ENCODE results near the gene FGF1. TPM values are rescaled to one million over a fixed set of nuclear protein-coding genes. Genes with fewer than 3 reads are reported as not detected.
A peak's percentile ranks its signal among the peaks of the same experiment; 100 is the strongest.

Gene FGF1
- polyA plus RNA-seq, 1 of the 3 experiments (the other 2 are of a cell fraction): 5.3 TPM

DNA sequence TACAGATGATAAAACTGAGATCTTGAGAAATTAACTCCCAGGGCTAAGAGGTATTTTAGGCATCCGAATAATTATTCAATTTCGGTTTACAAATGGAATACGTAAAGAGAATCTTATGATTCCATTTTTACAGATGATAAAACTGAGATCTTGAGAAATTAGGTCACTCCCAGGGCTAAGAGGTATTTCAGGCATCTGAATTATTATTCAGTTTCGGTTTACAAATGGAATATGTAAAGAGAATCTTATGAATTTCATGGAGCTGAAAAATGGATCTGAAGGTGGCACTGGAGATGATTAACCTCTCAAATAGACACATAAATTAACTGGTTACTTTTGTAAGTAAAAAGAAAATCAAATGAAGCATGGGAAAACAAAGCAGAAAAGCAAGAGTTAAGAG is 44.2 kb downstream of the FGF1 start:
- CTCF ChIA-PET: interaction anchor here (1.5 to 13.5 kb wide), 5 partner anchors 12 to 111 kb away, joined by 3 to 154 read pairs (median 8); no protein-coding TSS in a partner anchor

DNA sequence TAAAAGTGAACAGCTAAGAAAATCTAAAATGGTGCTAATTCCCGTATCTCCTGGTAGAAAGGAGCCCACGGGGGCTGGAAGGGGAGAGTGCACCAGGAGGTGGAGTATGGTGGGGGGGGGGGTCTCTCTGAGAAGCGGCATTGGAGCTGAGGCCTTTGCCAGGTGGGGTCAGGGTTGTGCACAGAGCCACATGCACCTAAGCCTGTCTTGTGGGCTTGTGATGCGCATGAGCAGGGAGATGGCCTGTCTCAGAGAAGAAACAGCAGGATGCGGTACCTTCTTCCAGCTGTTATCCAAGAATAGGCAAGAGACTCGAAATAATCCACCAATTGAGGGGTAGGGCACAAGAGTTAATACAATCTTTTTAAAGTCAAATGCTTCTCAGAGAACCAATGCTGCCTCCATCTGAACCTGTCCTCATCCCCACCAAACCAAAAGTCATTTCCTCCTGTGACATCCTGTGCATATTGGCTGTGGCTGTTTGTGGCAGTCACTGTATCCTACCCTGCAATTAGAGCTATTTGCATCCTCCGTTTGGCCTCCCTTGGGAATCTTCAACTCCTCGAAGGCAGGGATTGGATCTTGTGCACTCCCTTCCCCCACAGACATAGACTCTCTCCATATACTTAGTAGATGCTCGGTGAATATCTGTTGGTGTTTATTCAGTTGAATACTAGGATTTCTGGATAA is 45.4 kb downstream of the FGF1 start:
- no peak overlapping the region for H3K4me3 ChIP-seq (ENCODE audit: low read depth in 2 of 2, low read length in 1 of 2)
- H3K79me2 ChIP-seq (ENCODE audit: insufficient read depth): no peaks in the 10 kb centered on the region
- H3K27me3 ChIP-seq (ENCODE audit: insufficient read depth): no peaks in the 10 kb centered on the region
- H4K20me1 ChIP-seq (ENCODE audit: insufficient read depth): no peaks in the 10 kb centered on the region
- peaks cover 29 to 36% of the 10 kb centered on the region in 2 experiments for H3K4me1 ChIP-seq (ENCODE audit: control insufficient read depth in 1 of 2, insufficient read depth in 2 of 2, low read depth in 1 of 2, low read length in 1 of 2)
- no peak overlapping the region for H3K4me2 ChIP-seq
- H3K9ac ChIP-seq: no peak overlapping the region
- POLR2A ChIA-PET: no interaction called here
- H3K27ac ChIP-seq (ENCODE audit: low read depth in 2 of 2, low read length in 1 of 2): no peak overlapping the region
- no peak overlapping the region for H2AFZ ChIP-seq (ENCODE audit: low read depth)
- TF ChIP-seq, protein P1, sequence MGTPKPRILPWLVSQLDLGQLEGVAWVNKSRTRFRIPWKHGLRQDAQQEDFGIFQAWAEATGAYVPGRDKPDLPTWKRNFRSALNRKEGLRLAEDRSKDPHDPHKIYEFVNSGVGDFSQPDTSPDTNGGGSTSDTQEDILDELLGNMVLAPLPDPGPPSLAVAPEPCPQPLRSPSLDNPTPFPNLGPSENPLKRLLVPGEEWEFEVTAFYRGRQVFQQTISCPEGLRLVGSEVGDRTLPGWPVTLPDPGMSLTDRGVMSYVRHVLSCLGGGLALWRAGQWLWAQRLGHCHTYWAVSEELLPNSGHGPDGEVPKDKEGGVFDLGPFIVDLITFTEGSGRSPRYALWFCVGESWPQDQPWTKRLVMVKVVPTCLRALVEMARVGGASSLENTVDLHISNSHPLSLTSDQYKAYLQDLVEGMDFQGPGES (IDR thresholded peaks at IDR 0.05; ENCODE audit: low read depth, low read length): no peak
- TF ChIP-seq, protein P2, sequence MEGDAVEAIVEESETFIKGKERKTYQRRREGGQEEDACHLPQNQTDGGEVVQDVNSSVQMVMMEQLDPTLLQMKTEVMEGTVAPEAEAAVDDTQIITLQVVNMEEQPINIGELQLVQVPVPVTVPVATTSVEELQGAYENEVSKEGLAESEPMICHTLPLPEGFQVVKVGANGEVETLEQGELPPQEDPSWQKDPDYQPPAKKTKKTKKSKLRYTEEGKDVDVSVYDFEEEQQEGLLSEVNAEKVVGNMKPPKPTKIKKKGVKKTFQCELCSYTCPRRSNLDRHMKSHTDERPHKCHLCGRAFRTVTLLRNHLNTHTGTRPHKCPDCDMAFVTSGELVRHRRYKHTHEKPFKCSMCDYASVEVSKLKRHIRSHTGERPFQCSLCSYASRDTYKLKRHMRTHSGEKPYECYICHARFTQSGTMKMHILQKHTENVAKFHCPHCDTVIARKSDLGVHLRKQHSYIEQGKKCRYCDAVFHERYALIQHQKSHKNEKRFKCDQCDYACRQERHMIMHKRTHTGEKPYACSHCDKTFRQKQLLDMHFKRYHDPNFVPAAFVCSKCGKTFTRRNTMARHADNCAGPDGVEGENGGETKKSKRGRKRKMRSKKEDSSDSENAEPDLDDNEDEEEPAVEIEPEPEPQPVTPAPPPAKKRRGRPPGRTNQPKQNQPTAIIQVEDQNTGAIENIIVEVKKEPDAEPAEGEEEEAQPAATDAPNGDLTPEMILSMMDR (IDR thresholded peaks at IDR 0.05): no peak
- TF ChIP-seq SIN3A (IDR thresholded peaks at IDR 0.05; ENCODE audit: borderline replicate concordance, low read depth, low read length) (no peak), NFIC (IDR thresholded peaks at IDR 0.05; ENCODE audit: borderline replicate concordance) (no peak), CHD2 (IDR thresholded peaks at IDR 0.05; ENCODE audit: low read length, partially characterized antibody) (no peak), RCOR1 (IDR thresholded peaks at IDR 0.05; ENCODE audit: low read length) (no peak), YY1 (IDR thresholded peaks at IDR 0.05; ENCODE audit: low read depth) (no peak), FOSL2 (IDR thresholded peaks at IDR 0.05; ENCODE audit: borderline replicate concordance, low read depth) (no peak)
- TF ChIP-seq, protein P3, sequence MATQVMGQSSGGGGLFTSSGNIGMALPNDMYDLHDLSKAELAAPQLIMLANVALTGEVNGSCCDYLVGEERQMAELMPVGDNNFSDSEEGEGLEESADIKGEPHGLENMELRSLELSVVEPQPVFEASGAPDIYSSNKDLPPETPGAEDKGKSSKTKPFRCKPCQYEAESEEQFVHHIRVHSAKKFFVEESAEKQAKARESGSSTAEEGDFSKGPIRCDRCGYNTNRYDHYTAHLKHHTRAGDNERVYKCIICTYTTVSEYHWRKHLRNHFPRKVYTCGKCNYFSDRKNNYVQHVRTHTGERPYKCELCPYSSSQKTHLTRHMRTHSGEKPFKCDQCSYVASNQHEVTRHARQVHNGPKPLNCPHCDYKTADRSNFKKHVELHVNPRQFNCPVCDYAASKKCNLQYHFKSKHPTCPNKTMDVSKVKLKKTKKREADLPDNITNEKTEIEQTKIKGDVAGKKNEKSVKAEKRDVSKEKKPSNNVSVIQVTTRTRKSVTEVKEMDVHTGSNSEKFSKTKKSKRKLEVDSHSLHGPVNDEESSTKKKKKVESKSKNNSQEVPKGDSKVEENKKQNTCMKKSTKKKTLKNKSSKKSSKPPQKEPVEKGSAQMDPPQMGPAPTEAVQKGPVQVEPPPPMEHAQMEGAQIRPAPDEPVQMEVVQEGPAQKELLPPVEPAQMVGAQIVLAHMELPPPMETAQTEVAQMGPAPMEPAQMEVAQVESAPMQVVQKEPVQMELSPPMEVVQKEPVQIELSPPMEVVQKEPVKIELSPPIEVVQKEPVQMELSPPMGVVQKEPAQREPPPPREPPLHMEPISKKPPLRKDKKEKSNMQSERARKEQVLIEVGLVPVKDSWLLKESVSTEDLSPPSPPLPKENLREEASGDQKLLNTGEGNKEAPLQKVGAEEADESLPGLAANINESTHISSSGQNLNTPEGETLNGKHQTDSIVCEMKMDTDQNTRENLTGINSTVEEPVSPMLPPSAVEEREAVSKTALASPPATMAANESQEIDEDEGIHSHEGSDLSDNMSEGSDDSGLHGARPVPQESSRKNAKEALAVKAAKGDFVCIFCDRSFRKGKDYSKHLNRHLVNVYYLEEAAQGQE (IDR thresholded peaks at IDR 0.05; ENCODE audit: low read depth, low read length): no peak
- TF ChIP-seq, protein P4, sequence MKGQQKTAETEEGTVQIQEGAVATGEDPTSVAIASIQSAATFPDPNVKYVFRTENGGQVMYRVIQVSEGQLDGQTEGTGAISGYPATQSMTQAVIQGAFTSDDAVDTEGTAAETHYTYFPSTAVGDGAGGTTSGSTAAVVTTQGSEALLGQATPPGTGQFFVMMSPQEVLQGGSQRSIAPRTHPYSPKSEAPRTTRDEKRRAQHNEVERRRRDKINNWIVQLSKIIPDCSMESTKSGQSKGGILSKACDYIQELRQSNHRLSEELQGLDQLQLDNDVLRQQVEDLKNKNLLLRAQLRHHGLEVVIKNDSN (IDR thresholded peaks at IDR 0.05; ENCODE audit: borderline replicate concordance, low read depth): no peak
- TF ChIP-seq, protein P5, sequence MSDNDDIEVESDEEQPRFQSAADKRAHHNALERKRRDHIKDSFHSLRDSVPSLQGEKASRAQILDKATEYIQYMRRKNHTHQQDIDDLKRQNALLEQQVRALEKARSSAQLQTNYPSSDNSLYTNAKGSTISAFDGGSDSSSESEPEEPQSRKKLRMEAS (IDR thresholded peaks at IDR 0.05; ENCODE audit: low read depth): no peak
- TF ChIP-seq, protein P6, sequence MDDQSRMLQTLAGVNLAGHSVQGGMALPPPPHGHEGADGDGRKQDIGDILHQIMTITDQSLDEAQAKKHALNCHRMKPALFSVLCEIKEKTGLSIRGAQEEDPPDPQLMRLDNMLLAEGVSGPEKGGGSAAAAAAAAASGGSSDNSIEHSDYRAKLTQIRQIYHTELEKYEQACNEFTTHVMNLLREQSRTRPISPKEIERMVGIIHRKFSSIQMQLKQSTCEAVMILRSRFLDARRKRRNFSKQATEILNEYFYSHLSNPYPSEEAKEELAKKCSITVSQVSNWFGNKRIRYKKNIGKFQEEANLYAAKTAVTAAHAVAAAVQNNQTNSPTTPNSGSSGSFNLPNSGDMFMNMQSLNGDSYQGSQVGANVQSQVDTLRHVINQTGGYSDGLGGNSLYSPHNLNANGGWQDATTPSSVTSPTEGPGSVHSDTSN (IDR thresholded peaks at IDR 0.05): no peak
- 88% methylated on average over 9 of the region's 9 CpGs for WGBS (ENCODE audit: low lambda C conversion rate)
- no peaks in the 10 kb centered on the region for H3K36me3 ChIP-seq (replicated peaks in 1 of 2; ENCODE audit: control insufficient read depth in 1 of 2, insufficient read depth in 2 of 2, low read length in 1 of 2)
- peaks cover 27% of the 10 kb centered on the region for H3F3A ChIP-seq (replicated peaks; ENCODE audit: insufficient read depth)
- CTCF ChIA-PET: interaction anchor here (0.7 to 13.5 kb wide), 6 partner anchors 13 to 248 kb away, joined by 4 to 154 read pairs (median 10); no protein-coding TSS in a partner anchor
- no peak for DNase-seq
- no peaks in the 10 kb centered on the region for H3K9me2 ChIP-seq
- H3K9me3 ChIP-seq: no peaks in the 10 kb centered on the region

More for the DNA sequence above, 44.2 kb downstream of the FGF1 start:
- peak overlapping the region; percentile 18; the same call in 1 of the 2 replicates for H2AFZ ChIP-seq (ENCODE audit: low read depth)
- no peak for DNase-seq
- H3K4me2 ChIP-seq: peak overlapping the region; percentile 45
- H3K9me2 ChIP-seq: no peaks in the 10 kb centered on the region
- no peak for TF ChIP-seq EP300 (IDR thresholded peaks at IDR 0.05; ENCODE audit: borderline replicate concordance in 1 of 2, low read depth in 1 of 2, low read length in 1 of 2)
- 0 out of 2 replicates have a peak, but pooled peaks have one; percentile 26 for TF ChIP-seq TEAD4 (IDR thresholded peaks at IDR 0.05; ENCODE audit: borderline replicate concordance, insufficient read depth)
- no peaks in the 10 kb centered on the region for H4K20me1 ChIP-seq (ENCODE audit: insufficient read depth)
- H3K9me3 ChIP-seq: no peaks in the 10 kb centered on the region
- no peaks in the 10 kb centered on the region for H3K27me3 ChIP-seq (ENCODE audit: insufficient read depth)
- H3K4me1 ChIP-seq (ENCODE audit: control insufficient read depth in 1 of 2, insufficient read depth in 2 of 2, low read depth in 1 of 2, low read length in 1 of 2): peaks cover 18 to 36% of the 10 kb centered on the region in 2 experiments
- peak overlapping the region in 1 of 2 experiments; percentile 25; a peak in 2 of 4 replicates for H3K27ac ChIP-seq (ENCODE audit: low read depth in 2 of 2, low read length in 1 of 2)
- no peak overlapping the region for H3K4me3 ChIP-seq (ENCODE audit: low read depth in 2 of 2, low read length in 1 of 2)
- no peaks in the 10 kb centered on the region for H3K36me3 ChIP-seq (replicated peaks in 1 of 2; ENCODE audit: control insufficient read depth in 1 of 2, insufficient read depth in 2 of 2, low read length in 1 of 2)
- no peaks in the 10 kb centered on the region for H3K79me2 ChIP-seq (ENCODE audit: insufficient read depth)
- H3F3A ChIP-seq (replicated peaks; ENCODE audit: insufficient read depth): peaks cover 23% of the 10 kb centered on the region
- H3K9ac ChIP-seq: no peak overlapping the region
- 58% methylated on average over 4 of the region's 4 CpGs for WGBS (ENCODE audit: low lambda C conversion rate)
- POLR2A ChIA-PET: no interaction called here
